ENCODE results near the gene TRIM38.

GRCh38 chr6:26016245-26016962 lies 53.8 kb downstream of the TRIM38 start:
- TF ChIP-seq POLR2A (IDR thresholded peaks at IDR 0.05) (peak in 1 of 2 donors; percentile 76), CTCF (IDR thresholded peaks at IDR 0.05) (no peak)
